ENCODE results near the gene KRT80. TPM values are rescaled to one million over a fixed set of nuclear protein-coding genes. Genes with fewer than 3 reads are reported as not detected.
A peak's percentile ranks its signal among the peaks of the same experiment; 100 is the strongest.

The KRT80 gene
- total RNA-seq, 3 donors from 2014 or later (not counting 1 experiment from before 2014, with no cell fraction given), result not detected

- WGBS (ENCODE audit: insufficient coverage), result 92% methylated on average over 8 of the region's 8 CpGs
- DNase-seq (no peak), ATAC-seq (no peak)
- Mint-ChIP-seq H3K9me3 (no peaks in the 10 kb centered on the region), H3K36me3 (no peaks in the 10 kb centered on the region), H3K27me3 (ENCODE audit: low read depth in 2 of 2) (peaks cover 7 to 12% of the 10 kb centered on the region in 2 donors), H3K4me3 (no peak overlapping the region), H3K4me1 (no peaks in the 10 kb centered on the region), H3K27ac (no peak overlapping the region)
- Histone ChIP-seq H3K4me3 (ENCODE audit: low read length) (no peak overlapping the region), H3K36me3 (ENCODE audit: control insufficient read depth, insufficient read depth, low read length) (no peaks in the 10 kb centered on the region), H3K27ac (ENCODE audit: low read length) (no peak overlapping the region), H3K4me1 (ENCODE audit: control insufficient read depth, insufficient read depth, low read length) (no peaks in the 10 kb centered on the region), H3K27me3 (ENCODE audit: control insufficient read depth, insufficient read depth, low read length) (peaks cover 2% of the 10 kb centered on the region), H3K9me3 (ENCODE audit: control insufficient read depth, insufficient read depth, low read length) (no peaks in the 10 kb centered on the region)
- intact Hi-C loops (cut with micrococcal nuclease), result no loop called here
- TF ChIP-seq CTCF (IDR thresholded peaks at IDR 0.05), result no peak
Observed at GRCh38 chr12:52141875-52142274, 49.9 kb downstream of the KRT80 start.

DNA sequence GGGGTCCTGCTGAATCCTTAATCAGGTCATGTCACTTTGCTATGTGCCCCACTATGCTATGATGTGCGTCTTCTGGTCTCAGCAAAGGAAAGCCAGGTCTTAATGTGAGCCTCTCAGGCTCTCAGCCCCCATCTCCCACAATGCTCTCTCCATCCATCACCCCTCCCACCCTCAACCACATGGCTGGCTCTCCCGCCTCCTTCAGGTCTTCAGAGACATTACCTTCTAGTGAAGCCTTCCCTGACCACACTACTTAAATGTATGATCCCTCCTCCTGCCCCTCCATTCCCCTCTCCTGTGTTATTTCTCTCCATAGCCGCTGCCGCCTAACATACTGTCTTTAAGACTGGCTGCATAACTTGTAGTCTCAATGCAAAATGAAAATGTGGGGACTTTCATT, 50.5 kb downstream of the KRT80 start:
- peaks cover 7 to 14% of the 10 kb centered on the region in 2 donors for H3K27me3 Mint-ChIP-seq (ENCODE audit: low read depth in 2 of 2)
- ATAC-seq (no peak), DNase-seq (no peak)
- intact Hi-C loops (cut with micrococcal nuclease), result no loop called here
- Histone ChIP-seq H3K4me3 (ENCODE audit: low read length) (no peak overlapping the region), H3K9me3 (ENCODE audit: control insufficient read depth, insufficient read depth, low read length) (no peaks in the 10 kb centered on the region), H3K4me1 (ENCODE audit: control insufficient read depth, insufficient read depth, low read length) (no peaks in the 10 kb centered on the region), H3K36me3 (ENCODE audit: control insufficient read depth, insufficient read depth, low read length) (no peaks in the 10 kb centered on the region), H3K27me3 (ENCODE audit: control insufficient read depth, insufficient read depth, low read length) (peaks cover 2% of the 10 kb centered on the region), H3K27ac (ENCODE audit: low read length) (no peak overlapping the region)
- no peaks in the 10 kb centered on the region for H3K36me3 Mint-ChIP-seq
- H3K4me3 Mint-ChIP-seq, result no peak overlapping the region
- 87% methylated on average over 4 of the region's 4 CpGs for WGBS (ENCODE audit: insufficient coverage)
- no peaks in the 10 kb centered on the region for H3K9me3 Mint-ChIP-seq
- no peak for TF ChIP-seq CTCF (IDR thresholded peaks at IDR 0.05)
- no peaks in the 10 kb centered on the region for H3K4me1 Mint-ChIP-seq
- no peak overlapping the region for H3K27ac Mint-ChIP-seq

- Mint-ChIP-seq H3K27ac (no peak overlapping the region), H3K27me3 (ENCODE audit: low read depth in 2 of 2) (peaks cover 7 to 17% of the 10 kb centered on the region in 2 donors), H3K36me3 (no peaks in the 10 kb centered on the region), H3K9me3 (no peaks in the 10 kb centered on the region), H3K4me1 (no peaks in the 10 kb centered on the region), H3K4me3 (no peak overlapping the region)
- 25% methylated on average over 4 of the region's 5 CpGs for WGBS (ENCODE audit: insufficient coverage)
- H3K27me3 ChIP-seq (ENCODE audit: control insufficient read depth, insufficient read depth, low read length), result peaks cover 2% of the 10 kb centered on the region
- H3K36me3 ChIP-seq (ENCODE audit: control insufficient read depth, insufficient read depth, low read length), result no peaks in the 10 kb centered on the region
- peak; percentile 18 for TF ChIP-seq CTCF (IDR thresholded peaks at IDR 0.05)
- H3K27ac ChIP-seq (ENCODE audit: low read length), result no peak overlapping the region
- DNase-seq, result peak in 1 of 2 donors; percentile 64
- H3K4me3 ChIP-seq (ENCODE audit: low read length), result no peak overlapping the region
- intact Hi-C loops (cut with micrococcal nuclease), result no loop called here
- no peaks in the 10 kb centered on the region for H3K4me1 ChIP-seq (ENCODE audit: control insufficient read depth, insufficient read depth, low read length)
- peak; percentile 38 to 74 (median 54) for ATAC-seq
- H3K9me3 ChIP-seq (ENCODE audit: control insufficient read depth, insufficient read depth, low read length), result no peaks in the 10 kb centered on the region
Observed at GRCh38 chr12:52139579-52140062, 52.2 kb downstream of the KRT80 start.

GRCh38 chr12:52139147-52139546, 52.7 kb downstream of the KRT80 start:
- ATAC-seq (no peak), DNase-seq (no peak)
- Histone ChIP-seq H3K36me3 (ENCODE audit: control insufficient read depth, insufficient read depth, low read length) (no peaks in the 10 kb centered on the region), H3K27ac (ENCODE audit: low read length) (no peak overlapping the region), H3K4me1 (ENCODE audit: control insufficient read depth, insufficient read depth, low read length) (no peaks in the 10 kb centered on the region), H3K27me3 (ENCODE audit: control insufficient read depth, insufficient read depth, low read length) (peaks cover 2% of the 10 kb centered on the region), H3K9me3 (ENCODE audit: control insufficient read depth, insufficient read depth, low read length) (no peaks in the 10 kb centered on the region), H3K4me3 (ENCODE audit: low read length) (no peak overlapping the region)
- Mint-ChIP-seq H3K27ac (no peak overlapping the region), H3K4me3 (no peak overlapping the region), H3K27me3 (ENCODE audit: low read depth in 2 of 2) (peaks cover 7 to 17% of the 10 kb centered on the region in 2 donors), H3K36me3 (no peaks in the 10 kb centered on the region), H3K4me1 (no peaks in the 10 kb centered on the region), H3K9me3 (no peaks in the 10 kb centered on the region)
- intact Hi-C loops (cut with micrococcal nuclease), result no loop called here
- TF ChIP-seq CTCF (IDR thresholded peaks at IDR 0.05), result no peak
- 89% methylated on average over 13 of the region's 13 CpGs for WGBS (ENCODE audit: insufficient coverage)

Measured in natural killer cell (primary cell).